GM12872 (cell line): ENCODE data around the gene RPS6KA5.

Experiments
- TF ChIP-seq, protein P1 (sequence below): IDR thresholded peaks from 3 replicates; pipeline ENCODE4 v1.5.1; 2011; ENCODE audit warnings: low read depth, mild to moderate bottlenecking, low read length, moderate library complexity; ENCODE audit not compliant: insufficient read depth

RPS6KA5 gene

DNA sequence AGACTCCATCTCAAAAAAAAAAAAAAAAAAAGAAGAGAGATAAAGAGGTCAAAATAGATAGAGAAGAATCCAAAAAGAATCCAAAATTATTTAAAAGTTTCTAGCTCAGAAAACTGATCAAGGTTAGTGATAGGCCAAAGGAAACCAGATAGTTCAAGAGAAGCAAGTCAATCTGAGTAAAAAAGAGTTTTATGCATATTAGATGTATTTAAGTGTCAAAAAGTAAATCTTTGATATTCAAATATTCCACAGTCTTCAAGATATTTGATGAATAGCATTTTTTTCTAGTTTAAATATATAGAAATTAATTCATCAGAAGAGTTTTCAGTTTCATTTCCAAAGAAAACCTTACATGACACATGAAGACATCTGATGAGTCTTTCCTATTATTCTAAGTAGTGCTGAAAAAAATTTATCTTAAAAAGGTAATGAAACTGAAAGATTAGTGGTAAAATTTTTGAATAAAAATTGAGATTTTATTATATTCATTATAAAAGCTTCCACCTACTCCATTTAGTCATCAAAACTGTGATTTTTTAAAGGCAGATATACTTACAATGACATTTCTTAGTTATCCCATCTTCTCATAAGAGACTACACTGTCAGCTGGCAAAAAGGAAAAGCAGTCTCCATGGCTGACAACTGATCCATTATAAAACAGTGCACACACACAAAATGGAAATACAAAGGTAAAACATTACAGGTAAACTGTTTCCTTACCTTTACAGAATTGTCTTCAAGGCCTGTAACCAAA, 68.6 kb downstream of the RPS6KA5 start:
- TF ChIP-seq, protein P1, sequence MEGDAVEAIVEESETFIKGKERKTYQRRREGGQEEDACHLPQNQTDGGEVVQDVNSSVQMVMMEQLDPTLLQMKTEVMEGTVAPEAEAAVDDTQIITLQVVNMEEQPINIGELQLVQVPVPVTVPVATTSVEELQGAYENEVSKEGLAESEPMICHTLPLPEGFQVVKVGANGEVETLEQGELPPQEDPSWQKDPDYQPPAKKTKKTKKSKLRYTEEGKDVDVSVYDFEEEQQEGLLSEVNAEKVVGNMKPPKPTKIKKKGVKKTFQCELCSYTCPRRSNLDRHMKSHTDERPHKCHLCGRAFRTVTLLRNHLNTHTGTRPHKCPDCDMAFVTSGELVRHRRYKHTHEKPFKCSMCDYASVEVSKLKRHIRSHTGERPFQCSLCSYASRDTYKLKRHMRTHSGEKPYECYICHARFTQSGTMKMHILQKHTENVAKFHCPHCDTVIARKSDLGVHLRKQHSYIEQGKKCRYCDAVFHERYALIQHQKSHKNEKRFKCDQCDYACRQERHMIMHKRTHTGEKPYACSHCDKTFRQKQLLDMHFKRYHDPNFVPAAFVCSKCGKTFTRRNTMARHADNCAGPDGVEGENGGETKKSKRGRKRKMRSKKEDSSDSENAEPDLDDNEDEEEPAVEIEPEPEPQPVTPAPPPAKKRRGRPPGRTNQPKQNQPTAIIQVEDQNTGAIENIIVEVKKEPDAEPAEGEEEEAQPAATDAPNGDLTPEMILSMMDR = no peak

DNA sequence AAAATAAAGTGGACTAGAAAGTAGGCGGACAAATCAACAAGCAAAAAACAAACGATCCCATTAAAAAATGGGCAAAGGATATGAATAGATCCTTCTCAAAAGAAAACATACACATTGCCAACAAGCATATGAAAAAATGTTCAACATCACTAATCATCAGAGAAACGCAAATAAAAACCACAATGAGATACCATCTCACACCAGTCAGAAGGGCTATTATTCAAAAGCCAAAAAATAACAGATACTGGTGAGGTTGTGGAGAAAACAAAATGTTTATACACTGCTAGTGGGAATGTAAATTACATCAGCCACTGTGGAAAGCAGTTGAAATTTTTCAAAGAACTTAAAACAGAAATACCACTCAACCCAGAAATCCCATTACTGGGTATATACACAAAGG, 70.3 kb downstream of the RPS6KA5 start:
- TF ChIP-seq, protein P1 = no peak

DNA sequence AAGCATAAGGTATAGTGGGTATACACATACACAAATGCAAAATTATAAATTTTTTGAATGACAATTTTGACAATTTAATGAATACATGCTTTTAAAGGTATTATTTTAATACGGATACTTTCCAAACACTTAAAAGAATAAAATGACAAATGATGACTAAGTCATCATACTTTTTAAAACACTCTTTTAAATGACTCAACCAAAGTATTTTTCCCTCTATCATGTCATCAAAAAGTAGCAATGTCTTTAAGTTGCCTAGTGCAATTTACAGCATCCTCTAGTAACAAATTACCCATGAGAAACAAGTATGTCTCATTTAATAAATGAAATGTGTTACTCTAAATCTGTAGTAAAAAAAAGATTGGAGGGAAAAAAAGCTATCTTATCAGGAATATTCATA, 73.3 kb downstream of the RPS6KA5 start:
- TF ChIP-seq, protein P1 = no peak

DNA sequence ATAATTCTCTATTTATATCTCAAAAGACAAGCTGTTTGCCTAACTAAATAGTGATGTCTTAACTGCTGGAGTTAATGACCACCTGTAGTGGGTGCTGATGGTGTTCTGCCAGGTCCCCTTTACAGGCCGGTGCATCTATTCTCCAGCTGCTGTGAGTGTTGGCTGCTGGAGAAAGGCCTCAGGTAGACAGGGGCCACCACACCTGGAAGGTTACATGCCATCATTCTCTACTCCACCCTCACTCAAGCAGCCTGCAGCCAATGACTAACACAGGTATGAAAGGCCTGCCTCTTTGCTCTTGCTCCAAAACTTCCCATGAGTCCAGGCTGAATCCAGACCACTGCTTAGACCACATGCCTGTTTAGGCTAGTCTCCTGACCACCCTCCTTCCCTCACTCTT, 73.9 kb downstream of the RPS6KA5 start:
- TF ChIP-seq, protein P1 = no peak

DNA sequence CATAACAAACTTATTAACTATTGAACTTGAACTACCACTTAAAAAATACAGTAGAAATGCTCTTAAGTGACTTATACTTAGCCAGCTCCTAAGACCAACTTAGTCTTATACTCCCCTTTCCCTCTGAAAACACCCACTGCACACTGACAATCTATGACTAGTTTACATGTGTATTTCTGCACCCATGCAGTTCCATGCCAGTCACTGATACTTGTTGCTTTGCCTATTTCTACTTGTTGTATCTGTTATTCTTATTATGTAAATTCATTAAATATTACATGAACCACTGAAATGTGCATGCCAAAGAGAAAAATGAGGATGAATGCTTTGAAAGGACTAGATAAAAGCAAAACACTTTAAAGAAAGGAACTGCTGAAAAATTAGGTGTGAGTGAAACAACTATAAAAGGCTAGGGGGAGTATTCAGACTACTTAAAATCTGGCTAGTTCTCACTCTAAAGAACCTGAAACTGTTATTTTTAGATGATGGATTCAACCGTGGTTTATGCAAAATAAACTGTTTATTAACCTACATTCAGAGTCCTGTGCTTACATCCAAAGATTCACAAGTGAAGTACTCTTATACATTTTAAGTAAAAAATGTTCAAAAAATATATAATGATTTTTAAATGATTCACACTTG, 74.7 kb downstream of the RPS6KA5 start:
- TF ChIP-seq, protein P1 = no peak

DNA sequence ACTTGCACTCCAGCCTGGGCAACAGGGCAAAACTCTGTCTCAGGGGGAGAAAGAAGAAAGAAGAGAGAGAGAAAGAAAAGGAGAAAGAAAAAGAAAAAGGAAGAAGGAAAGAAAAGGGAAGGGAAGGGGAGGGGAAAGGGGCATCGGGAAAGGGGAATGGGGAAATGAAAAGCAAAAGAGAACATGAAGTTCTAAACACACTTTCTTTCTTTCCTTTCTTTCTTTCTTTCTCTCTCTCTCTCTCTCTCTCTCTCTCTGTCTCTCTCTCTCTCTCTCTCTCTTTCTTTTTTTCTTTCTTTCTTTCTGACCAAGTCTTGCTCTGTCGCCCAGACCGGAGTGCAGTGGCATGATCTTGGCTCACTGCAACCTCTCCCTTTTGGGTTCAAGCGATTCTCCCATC, 76.9 kb downstream of the RPS6KA5 start:
- TF ChIP-seq, protein P1 = no peak

DNA sequence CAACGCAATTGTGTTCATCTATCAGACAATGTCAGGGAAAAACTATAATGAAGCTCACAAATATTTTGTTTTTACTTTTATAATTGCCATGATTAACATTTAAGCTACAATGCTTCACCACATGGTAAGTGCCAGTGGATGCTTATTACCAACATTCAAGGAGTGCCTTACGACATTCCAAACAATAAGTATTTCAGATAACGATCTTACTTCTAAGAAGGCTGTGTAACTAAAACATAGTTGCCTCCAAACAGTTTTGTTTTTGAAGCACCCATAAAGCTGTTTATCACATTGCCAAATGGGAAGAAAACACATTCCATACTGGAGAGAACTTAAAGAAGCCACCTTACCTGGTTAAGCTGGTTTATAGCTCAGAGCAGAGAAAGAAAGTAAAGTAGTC, 78.8 kb downstream of the RPS6KA5 start:
- TF ChIP-seq, protein P1 = no peak
